Activated CD8-positive, alpha-beta memory T cell treated with anti-CD3 and anti-CD28 coated beads for 24 hours (primary cell): ENCODE results near the gene HS6ST2.

Experiments
- DNase-seq: peaks from one replicate; pipeline ENCODE4 v3.0.0-alpha.2; 2020

Gene HS6ST2

GRCh38 chrX:132778917-132779316 lies 179.5 kb downstream of the HS6ST2 start:
- no peak for DNase-seq

DNA sequence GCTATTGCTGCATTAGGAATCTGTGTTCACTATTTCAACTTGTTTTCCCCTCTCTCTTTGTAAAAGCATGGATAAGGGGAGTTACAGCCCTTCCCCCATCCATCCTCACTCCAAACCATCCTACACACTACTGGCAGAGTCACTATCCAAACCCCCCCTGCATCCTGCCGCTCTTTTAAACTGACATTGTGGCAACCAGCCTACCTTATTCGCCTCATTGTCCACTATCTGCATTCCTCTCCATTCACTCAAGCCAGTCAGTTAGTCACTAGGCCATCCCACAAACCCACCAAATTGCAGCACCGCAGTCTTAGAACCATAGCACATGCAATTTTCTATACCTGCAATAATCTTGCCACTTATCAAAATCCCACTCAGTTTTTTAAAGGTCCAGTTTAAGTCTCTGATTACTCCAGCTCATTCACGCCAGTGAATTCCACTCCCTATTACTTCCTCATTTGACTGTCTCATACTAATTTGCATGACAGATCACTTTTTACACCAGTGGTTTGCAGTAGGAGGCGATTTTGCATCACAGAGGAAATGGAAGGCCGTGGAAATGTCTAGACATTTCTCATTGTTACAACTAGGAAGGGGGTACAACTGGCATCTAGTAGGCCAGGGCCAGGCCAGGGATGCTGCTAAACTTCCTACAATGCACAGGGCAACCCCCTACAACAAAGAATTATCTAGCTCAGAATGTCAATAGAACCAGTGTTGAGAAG lies 181.8 kb downstream of the HS6ST2 start:
- no peak for DNase-seq

GRCh38 chrX:132775263-132775823 lies 183.1 kb downstream of the HS6ST2 start:
- DNase-seq, result no peak

GRCh38 chrX:132774010-132774714 lies 184.3 kb downstream of the HS6ST2 start:
- DNase-seq, result no peak

- DNase-seq, result no peak
Measured at GRCh38 chrX:132769609-132770008, 188.8 kb downstream of the HS6ST2 start.

GRCh38 chrX:132766452-132766851 lies 192.0 kb downstream of the HS6ST2 start:
- no peak for DNase-seq

DNA sequence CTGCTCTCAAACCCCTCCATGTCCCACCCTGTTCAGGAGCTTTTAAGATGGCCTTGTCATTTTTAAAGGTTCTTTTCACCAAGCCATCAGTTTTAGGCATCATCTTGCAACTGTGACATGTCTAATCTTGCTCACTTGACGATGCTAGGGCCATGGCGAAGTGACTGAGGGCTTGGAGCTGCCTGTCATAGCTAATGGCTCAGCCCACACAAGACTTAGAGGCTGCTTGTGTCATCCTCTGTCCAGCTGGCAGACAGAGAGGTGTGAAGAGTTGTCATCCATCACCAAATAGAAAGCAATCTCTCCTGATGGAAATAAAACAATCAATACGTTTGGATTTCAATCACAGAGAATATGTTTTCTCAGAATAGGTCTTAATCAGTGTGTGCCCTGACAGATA lies 194.9 kb downstream of the HS6ST2 start:
- DNase-seq, result no peak

GRCh38 chrX:132758759-132759158 lies 199.7 kb downstream of the HS6ST2 start:
- no peak for DNase-seq

GRCh38 chrX:132757066-132757623 lies 201.3 kb downstream of the HS6ST2 start:
- DNase-seq, result no peak

DNA sequence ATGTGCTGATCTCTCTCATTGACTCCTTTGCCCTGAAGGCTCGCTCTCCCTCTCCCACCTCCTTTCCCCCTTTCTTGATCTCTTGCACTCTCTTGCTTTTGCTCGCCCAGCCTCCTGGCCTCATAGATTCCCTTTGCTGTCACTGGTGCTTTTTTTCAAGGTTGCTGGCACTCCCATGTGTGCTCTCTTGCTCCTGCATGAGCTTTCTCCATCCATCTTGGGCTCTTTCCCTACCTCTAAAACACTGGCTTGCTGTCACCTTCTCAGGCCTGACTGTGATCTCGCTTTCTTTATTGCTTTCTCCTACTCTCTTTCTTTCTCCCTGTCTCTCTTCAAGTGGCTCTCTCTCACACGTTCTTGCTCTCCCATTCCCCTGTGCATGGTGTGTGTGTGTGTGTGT lies 202.0 kb downstream of the HS6ST2 start:
- DNase-seq, result no peak

GRCh38 chrX:132751063-132751690 lies 207.3 kb downstream of the HS6ST2 start:
- no peak for DNase-seq

DNA sequence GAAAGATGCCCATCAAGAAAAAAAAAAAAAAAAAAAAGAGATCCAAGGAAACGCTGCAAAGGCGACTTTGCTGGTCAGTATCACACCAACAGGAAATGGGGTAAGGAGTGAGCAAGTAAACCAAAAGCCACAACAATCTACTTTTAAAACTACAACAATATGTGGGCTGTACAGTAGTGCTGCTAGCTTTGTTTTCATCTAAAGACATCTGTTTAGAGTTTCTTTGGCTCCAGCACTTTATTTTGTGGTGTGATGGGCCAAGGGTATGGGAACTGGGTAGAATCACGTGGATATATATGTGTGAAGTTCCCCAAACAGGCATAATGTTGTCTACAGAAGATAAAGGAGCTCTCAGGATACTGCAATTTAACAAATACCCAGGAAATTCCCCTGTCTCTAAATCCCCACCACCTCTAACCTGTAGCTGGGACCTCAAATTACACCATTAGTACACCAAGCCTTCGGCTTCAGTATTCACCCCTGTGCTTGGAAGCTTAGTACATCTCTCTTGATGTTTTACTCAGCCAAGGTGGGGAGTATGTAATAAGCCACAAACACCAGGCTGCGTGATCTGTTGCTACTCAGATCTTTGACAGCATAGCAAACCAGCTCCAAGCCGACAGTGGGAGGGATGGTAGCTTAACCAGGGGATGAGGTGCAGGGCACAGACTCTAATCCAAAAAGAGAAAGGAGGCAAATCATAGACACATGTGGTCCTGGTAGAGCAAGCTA lies 207.9 kb downstream of the HS6ST2 start:
- no peak for DNase-seq

- no peak for DNase-seq
Measured at GRCh38 chrX:132749406-132749805, 209.0 kb downstream of the HS6ST2 start.

- DNase-seq, result no peak
Measured at GRCh38 chrX:132748909-132749308, 209.5 kb downstream of the HS6ST2 start.

DNA sequence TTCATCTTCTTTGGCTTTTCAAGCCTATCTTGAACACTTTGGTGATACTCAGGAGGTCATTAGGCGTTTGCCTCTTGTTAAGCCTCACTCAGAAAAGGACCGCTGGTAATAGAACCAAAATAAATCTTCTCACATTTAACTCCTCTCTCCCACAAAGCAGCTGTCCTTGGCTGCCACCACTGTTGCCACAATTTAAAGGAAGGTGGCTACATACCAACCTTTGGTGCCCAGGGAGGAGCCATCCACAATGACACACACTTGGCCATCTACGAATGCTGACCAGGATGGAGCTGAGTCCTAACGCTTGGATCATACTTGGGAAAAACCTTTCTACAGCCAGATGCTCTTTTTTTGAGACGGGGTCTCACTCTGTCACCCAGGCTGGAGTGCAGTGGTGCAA lies 210.2 kb downstream of the HS6ST2 start:
- DNase-seq, result no peak

DNA sequence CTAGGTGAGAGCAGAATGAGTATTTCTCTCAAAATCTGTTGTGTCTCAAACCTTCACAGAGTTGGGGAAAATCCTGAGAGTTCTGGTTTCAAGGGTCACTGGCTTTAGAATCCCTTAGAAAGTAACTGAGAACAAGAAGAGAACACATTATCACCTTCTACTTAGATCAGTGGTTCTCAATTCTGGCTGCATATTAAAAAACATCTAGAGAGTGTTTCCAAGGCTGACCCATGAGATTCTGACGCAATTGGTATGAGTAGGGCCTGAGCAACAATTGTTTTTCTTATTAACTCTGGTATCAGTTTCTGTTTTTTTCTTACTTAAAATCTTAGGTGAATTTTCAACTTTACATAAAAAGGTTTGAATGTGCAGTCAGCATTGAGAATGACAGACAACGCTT lies 212.8 kb downstream of the HS6ST2 start:
- no peak for DNase-seq

DNA sequence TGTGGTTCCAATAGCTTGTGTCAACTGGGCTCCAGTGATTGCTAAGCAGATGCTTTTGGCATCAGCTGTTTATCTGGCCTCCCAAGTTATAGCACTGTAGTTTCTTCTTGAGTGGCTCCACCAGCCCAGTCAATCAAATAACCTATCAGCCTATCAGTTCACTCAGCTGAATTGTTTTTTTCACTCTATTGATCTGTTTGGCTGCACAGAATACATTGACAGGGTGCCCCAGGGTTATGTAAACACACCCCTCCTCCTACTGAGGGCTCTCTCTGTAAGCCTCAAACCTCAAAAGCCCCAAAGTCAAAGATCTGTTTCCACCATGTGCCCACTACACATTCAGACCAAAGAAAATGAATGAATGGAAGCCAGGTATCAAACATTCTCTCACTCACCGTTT lies 214.0 kb downstream of the HS6ST2 start:
- DNase-seq, result no peak

GRCh38 chrX:132743086-132743485 lies 215.3 kb downstream of the HS6ST2 start:
- no peak for DNase-seq

DNA sequence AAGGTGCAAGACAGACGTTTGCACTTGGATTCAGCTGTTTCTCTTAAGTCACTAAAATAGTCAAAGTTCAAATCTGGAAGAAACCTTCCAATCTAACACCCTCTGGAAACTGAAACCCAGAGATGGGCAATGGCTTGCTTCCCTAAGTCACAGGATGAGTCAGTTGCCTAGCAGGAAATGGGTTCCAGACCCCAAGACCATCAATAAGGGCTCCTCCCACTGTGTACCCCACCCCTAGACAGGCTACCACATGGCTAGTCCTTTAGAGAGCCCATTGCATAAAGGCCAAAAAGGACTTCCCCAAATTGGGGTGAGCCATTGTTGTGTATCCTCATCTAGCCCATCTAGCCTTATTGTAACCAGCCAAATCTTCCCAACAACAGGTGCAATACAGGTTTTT lies 216.2 kb downstream of the HS6ST2 start:
- DNase-seq, result no peak

DNA sequence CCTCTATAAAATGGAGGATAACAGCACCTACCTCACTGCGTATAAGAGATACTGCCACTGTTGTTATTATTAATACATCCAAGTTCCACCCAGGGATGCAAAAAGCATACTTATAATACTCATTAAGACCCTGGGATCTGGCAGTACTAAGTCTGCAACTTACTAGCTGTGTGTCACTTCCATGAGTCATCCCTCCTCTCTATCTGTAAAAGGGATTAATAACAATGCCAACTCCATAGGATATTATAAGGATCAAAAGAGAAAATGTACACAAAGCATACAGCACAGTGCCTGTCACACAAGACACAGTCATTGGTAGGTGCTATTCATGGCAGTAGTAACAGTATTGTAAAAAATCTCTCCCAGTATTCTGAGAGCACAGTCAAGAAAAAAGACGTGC lies 216.7 kb downstream of the HS6ST2 start:
- no peak for DNase-seq

DNA sequence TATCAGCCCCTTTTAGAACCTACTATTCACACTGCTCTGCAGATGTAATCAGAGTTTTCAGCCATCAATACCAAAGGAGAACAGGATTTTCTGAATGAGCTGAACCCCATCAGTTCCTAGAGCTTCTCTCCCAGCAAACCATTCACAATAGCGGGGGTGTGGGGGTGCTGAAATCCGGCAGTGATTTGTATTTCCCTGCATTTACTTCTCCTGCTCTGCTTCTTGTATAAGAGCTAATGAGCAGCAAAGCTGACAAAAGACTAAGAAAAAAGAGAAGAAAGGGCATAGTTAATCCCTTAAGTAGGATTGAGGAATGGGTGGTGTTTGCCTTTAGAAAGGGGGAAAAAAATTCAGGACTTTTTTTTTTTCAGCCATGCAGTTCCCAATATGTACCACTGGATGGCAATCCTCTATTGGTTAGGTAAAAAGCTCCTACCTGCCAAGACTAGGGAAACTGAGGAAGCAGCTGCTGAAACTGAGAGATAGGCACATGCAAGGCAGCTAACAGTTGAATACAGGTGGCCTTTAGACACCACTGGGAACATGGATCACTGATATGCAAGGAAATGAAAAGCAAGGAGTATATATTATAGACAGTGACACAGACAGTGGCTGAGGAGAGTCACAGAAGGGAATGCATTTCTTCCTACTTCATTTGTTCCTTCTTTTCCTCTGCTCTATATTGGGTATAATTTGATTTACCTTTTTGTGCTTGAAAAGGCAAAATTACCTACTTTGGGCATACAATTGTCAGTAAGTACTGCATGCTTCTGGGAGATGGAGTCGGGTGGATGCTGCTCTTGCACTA lies 217.9 kb downstream of the HS6ST2 start:
- DNase-seq, result no peak

DNA sequence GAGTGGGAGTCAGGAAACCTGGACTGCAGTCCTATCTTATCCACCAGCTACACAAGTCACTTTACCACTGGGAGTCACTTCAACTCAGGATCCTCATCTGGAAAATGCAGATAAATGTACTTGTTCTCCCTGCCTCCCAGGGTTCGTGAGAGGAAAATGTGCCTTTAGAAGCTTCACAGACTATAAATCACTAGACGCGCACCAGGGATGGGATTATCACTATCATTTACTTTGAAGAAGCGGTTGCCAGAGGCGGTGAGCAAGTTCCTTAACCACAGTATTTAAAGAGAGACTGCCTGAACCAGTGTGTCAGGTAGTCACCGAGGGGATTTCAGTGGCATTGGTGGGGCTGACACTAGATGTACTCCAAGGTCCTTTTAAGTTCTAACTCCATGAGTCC lies 219.5 kb downstream of the HS6ST2 start:
- DNase-seq, result no peak
